Naive thymus-derived CD4-positive, alpha-beta T cell (primary cell): Measurements from ENCODE around the gene BIN2. TPM values are rescaled to one million over a fixed set of nuclear protein-coding genes. Genes with fewer than 3 reads are reported as not detected.

ENCODE experiments used
- ATAC-seq: fragments of 150-1000 bp; cut with Tn5 transposase; 2 replicates; pipeline ENCODE4 v1.10.0; 2021; ENCODE audit warnings: mild to moderate bottlenecking, moderate library complexity
- CTCF ChIA-PET: fragments of 350-600 bp; sonication (Branson Sonifier 250); formaldehyde crosslinking; loops from one replicate; lab custom pipeline; 2021; ENCODE audit warnings: antibody characterized with exemption; lab: Charles Lee
- POLR2A ChIA-PET: fragments of 350-600 bp; sonication (Branson Sonifier 250); formaldehyde crosslinking; loops from one replicate; lab custom pipeline; 2021; ENCODE audit warnings: antibody characterized with exemption, inconsistent platforms; lab: Charles Lee
- DNase-seq, 9 donors: peaks; one replicate each; pipeline versions ENCODE4 v3.0.0 to v3.0.0-alpha.2; 2020 to 2022; ENCODE audit warnings: mixed read lengths in 1 of 9
- H3K27ac ChIP-seq: one replicate; pipeline ENCODE4 v1.7.0; 2013; ENCODE audit warnings: mild to moderate bottlenecking, low read depth, low read length, moderate library complexity
- H3K27me3 ChIP-seq, 2 donors: one replicate each; pipeline ENCODE4 v1.7.0; 2013; ENCODE audit warnings: low read length in 2 of 2, mild to moderate bottlenecking in 2 of 2, moderate library complexity in 2 of 2; ENCODE audit not compliant: control insufficient read depth in 2 of 2, insufficient read depth in 2 of 2
- H3K36me3 ChIP-seq, 3 experiments: 1 replicate in 2 of 3; 2 replicates in 1 of 3; pipeline ENCODE4 v1.7.0; 2013; ENCODE audit warnings: low read length in 3 of 3, mild to moderate bottlenecking in 3 of 3, moderate library complexity in 1 of 3; ENCODE audit not compliant: insufficient read depth in 3 of 3, control insufficient read depth in 2 of 3
- H3K4me1 ChIP-seq, 2 donors: one replicate each; pipeline ENCODE4 v1.7.0; 2013; ENCODE audit warnings: low read length in 2 of 2, mild to moderate bottlenecking in 2 of 2, moderate library complexity in 1 of 2; ENCODE audit not compliant: control insufficient read depth in 2 of 2, insufficient read depth in 2 of 2
- H3K4me3 ChIP-seq: 2 replicates; pipeline ENCODE4 v1.7.0; 2013; ENCODE audit warnings: mild to moderate bottlenecking, low read length
- H3K9me3 ChIP-seq, 3 experiments: 1 replicate in 2 of 3; 2 replicates in 1 of 3; pipeline ENCODE4 v1.7.0; 2013; ENCODE audit warnings: low read length in 3 of 3; ENCODE audit not compliant: control insufficient read depth in 2 of 3
- H3K27ac Mint-ChIP-seq, 9 donors: one replicate each; pipeline ENCODE4 v1.8.0; 2020 to 2022; ENCODE audit warnings: mixed read lengths in 9 of 9, mild to moderate bottlenecking in 8 of 9, moderate library complexity in 5 of 9, inconsistent platforms in 2 of 9
- H3K27me3 Mint-ChIP-seq, 5 donors: one replicate each; pipeline ENCODE4 v1.8.0; 2021 to 2022; ENCODE audit warnings: mixed read lengths in 5 of 5, mild to moderate bottlenecking in 1 of 5
- H3K36me3 Mint-ChIP-seq, 5 donors: one replicate each; pipeline ENCODE4 v1.8.0; 2020 to 2022; ENCODE audit warnings: mixed read lengths in 5 of 5, mild to moderate bottlenecking in 3 of 5, inconsistent platforms in 1 of 5
- H3K4me1 Mint-ChIP-seq, 7 donors: one replicate each; pipeline ENCODE4 v1.8.0; 2020 to 2022; ENCODE audit warnings: mixed read lengths in 7 of 7, mild to moderate bottlenecking in 3 of 7, inconsistent platforms in 1 of 7
- H3K4me3 Mint-ChIP-seq, 10 donors: one replicate each; pipeline ENCODE4 v1.8.0; 2020 to 2022; ENCODE audit warnings: mild to moderate bottlenecking in 10 of 10, mixed read lengths in 10 of 10, moderate library complexity in 6 of 10, inconsistent platforms in 2 of 10
- H3K9me3 Mint-ChIP-seq, 11 donors: one replicate each; pipeline ENCODE4 v1.8.0; 2020 to 2022; ENCODE audit warnings: mixed read lengths in 11 of 11, mild to moderate bottlenecking in 4 of 11, inconsistent platforms in 1 of 11, moderate library complexity in 1 of 11
- intact Hi-C, 2 donors: fragments of 100-400 bp; cut with micrococcal nuclease; formaldehyde crosslinking; loops; one replicate each; pipeline ENCODE4 v1.15.1; 2023
- polyA plus RNA-seq, 2 donors: library from polyadenylated mRNA; unstranded; fragments of 300-500 nt; fragmentation: Illumina TruSeq; gene quantifications; one replicate each; pipeline ENCODE4 v1.2.3, GENCODE V29; 2021
- total RNA-seq, 6 experiments: library from RNA in 5 of 6; stranded (reverse) in 5 of 6; gene quantifications; 1 replicate in 5 of 6; 2 replicates in 1 of 6; pipeline ENCODE4 v1.2.3 and lab custom pipeline; 2021 to 2026

The BIN2 gene
- total and polyA plus RNA-seq, 7 experiments from 2014 or later, result 159 to 290 (median 249) TPM

DNA sequence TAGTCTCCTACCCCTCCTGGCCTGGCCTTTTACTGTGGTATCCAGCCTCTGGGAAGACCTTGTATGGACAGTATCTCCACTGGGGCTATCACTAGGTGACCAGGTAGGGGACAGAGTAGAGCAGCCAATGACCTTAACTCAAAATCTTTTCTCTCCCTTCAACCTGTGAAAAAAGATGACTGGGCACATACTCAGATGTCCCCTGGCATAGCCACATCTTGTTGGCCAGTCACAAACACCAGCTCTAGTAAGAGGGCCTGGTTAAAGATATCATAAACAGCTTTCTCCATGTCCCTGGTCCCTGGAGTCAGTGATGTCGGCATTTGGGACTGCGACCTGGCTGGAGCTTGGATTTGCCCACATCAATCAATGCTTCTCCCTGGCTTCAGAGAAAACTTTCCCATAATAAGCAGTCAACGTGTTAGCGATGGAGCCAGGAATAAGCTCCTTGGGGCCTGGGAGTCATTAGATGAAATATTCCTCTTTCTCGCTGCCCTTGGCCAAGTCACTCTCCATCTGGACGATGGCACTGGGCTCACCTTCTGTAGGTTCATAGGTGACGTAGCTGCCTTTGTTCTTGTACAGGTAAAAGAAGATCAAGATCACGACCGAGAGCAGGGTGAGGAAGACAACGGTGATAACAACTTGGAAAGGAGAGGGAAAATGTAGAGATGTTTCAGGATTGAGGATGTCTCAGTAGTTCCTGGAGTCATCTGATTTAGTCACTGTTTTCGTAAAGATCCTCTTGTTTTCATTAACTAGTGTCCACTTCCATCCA is 78.3 kb downstream of the BIN2 start:
- H3K27me3 ChIP-seq, result no peaks in the 10 kb centered on the region
- intact Hi-C loops, result no loop called here
- H3K4me1 Mint-ChIP-seq, result peaks cover 48 to 87% (median 70%) of the 10 kb centered on the region in 7 donors
- H3K36me3 Mint-ChIP-seq, result peaks cover 7 to 31% (median 21%) of the 10 kb centered on the region in 5 donors
- DNase-seq (peak in 1 of 9 donors; percentile 31), ATAC-seq (no peak)
- H3K27ac ChIP-seq, result peak overlapping the region; percentile 66
- peaks cover 35 to 51% of the 10 kb centered on the region in 2 donors for H3K4me1 ChIP-seq
- ChIA-PET CTCF (interaction anchor here (1.6 kb wide), 1 partner anchor 95 kb away, joined by 5 read pairs; no protein-coding TSS in a partner anchor), POLR2A (interaction anchor here (0.6 to 3.2 kb wide), 2 partner anchors 23 to 27 kb away, joined by 3 to 17 read pairs; partner anchors contain the start of gene POU6F1)
- H3K9me3 Mint-ChIP-seq, result peaks cover 0 to 3% (median 0%) of the 10 kb centered on the region in 11 donors
- H3K4me3 ChIP-seq, result no peak overlapping the region
- H3K27ac Mint-ChIP-seq, result peak overlapping the region; percentile 83 to 95 (median 92)
- H3K9me3 ChIP-seq, result no peaks in the 10 kb centered on the region
- peak overlapping the region; percentile 22 to 72 (median 57) for H3K4me3 Mint-ChIP-seq
- no peaks in the 10 kb centered on the region for H3K27me3 Mint-ChIP-seq
- peaks cover 8 to 29% (median 19%) of the 10 kb centered on the region in 3 experiments for H3K36me3 ChIP-seq

DNA sequence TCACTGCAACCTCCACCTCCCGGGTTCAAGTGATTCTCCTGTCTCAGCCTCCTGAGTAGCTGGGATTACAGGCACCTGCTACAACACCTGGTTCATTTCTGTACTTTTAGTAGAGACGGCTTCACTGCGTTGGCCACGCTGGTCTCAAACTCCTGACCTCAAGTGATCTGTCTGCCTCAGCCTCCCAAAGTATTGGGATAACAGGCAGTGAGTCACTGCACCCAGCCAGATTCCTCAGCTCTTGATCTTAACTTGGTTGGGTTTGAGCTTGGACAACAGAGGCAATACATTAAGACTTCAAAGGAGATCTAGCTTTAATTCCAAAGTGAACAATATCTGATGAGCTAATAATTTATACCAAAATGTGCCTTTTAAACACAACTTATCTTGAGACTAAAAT is 79.7 kb downstream of the BIN2 start:
- intact Hi-C loops, result no loop called here
- Histone ChIP-seq H3K27me3 (no peaks in the 10 kb centered on the region), H3K4me3 (no peak overlapping the region), H3K27ac (peak overlapping the region; percentile 43), H3K36me3 (peaks cover 14 to 38% (median 25%) of the 10 kb centered on the region in 3 experiments), H3K4me1 (peaks cover 46 to 60% of the 10 kb centered on the region in 2 donors), H3K9me3 (no peaks in the 10 kb centered on the region)
- ATAC-seq, result no peak
- peaks cover 57 to 89% (median 77%) of the 10 kb centered on the region in 7 donors for H3K4me1 Mint-ChIP-seq
- peaks cover 11 to 36% (median 27%) of the 10 kb centered on the region in 5 donors for H3K36me3 Mint-ChIP-seq
- CTCF ChIA-PET, result interaction anchor here (0.6 to 1.6 kb wide), 3 partner anchors 96 to 728 kb away, joined by 3 to 5 read pairs (median 4); no protein-coding TSS in a partner anchor
- POLR2A ChIA-PET, result interaction anchor here (0.6 to 1.5 kb wide), 4 partner anchors 26 to 218 kb away, joined by 3 to 8 read pairs (median 4); partner anchors contain the start of genes POU6F1 and SLC11A2
- H3K27ac Mint-ChIP-seq, result peak overlapping the region; percentile 17 to 92 (median 48)
- peak overlapping the region in 2 of 10 donors; percentile 22 to 23 for H3K4me3 Mint-ChIP-seq
- no peaks in the 10 kb centered on the region for H3K27me3 Mint-ChIP-seq
- DNase-seq, result no peak
- peaks cover 0 to 4% (median 0%) of the 10 kb centered on the region in 11 donors for H3K9me3 Mint-ChIP-seq

DNA sequence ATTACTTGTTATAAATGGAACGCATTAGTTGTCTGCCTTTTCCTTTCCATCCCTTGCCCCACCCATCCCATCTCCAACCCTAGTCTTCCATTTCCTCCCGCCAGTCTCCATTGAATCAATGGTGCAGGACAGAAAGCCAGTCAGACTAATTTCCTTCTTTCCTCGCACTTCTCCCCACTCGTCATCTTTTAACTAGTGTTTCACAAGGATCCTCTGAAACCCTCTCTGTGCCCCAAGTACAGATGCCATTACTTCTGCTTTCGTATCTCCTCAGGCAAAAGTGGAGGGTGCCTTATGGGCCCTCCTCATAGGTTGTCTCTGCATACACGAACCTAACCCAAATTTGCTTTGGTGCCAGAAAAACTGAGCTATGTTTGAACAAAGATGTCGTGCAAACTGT is 81.1 kb downstream of the BIN2 start:
- ChIA-PET POLR2A (interaction anchor here (0.6 to 3.4 kb wide), 9 partner anchors 10 to 211 kb away, joined by 3 to 9 read pairs (median 3); partner anchors contain the start of gene POU6F1), CTCF (interaction anchor here (1.2 kb wide), 1 partner anchor 98 kb away, joined by 4 read pairs; no protein-coding TSS in a partner anchor)
- no peak for ATAC-seq
- Mint-ChIP-seq H3K27me3 (peaks cover 0 to 3% (median 0%) of the 10 kb centered on the region in 5 donors), H3K27ac (peak overlapping the region; percentile 23 to 99 (median 54)), H3K4me1 (peaks cover 56 to 83% (median 73%) of the 10 kb centered on the region in 7 donors), H3K9me3 (peaks cover 0 to 4% (median 0%) of the 10 kb centered on the region in 11 donors), H3K36me3 (peaks cover 11 to 38% (median 34%) of the 10 kb centered on the region in 5 donors), H3K4me3 (peak overlapping the region; percentile 2 to 97 (median 34))
- Histone ChIP-seq H3K36me3 (peaks cover 14 to 44% (median 25%) of the 10 kb centered on the region in 3 experiments), H3K4me3 (no peak overlapping the region), H3K27me3 (no peaks in the 10 kb centered on the region), H3K27ac (peak overlapping the region; percentile 25), H3K4me1 (peaks cover 43 to 52% of the 10 kb centered on the region in 2 donors), H3K9me3 (no peaks in the 10 kb centered on the region)
- no peak for DNase-seq
- intact Hi-C loops, result no loop called here

- ChIA-PET POLR2A (interaction anchor here (0.9 to 7.4 kb wide), 7 partner anchors 9 to 99 kb away, joined by 3 to 128 read pairs (median 5); partner anchors contain the start of gene POU6F1), CTCF (interaction anchor here (1.0 to 2.8 kb wide), 3 partner anchors 21 to 99 kb away, joined by 3 to 14 read pairs (median 4); no protein-coding TSS in a partner anchor)
- H3K27me3 ChIP-seq, result no peaks in the 10 kb centered on the region
- no peak for ATAC-seq
- Mint-ChIP-seq H3K4me3 (peak overlapping the region; percentile 26 to 97 (median 51)), H3K36me3 (peaks cover 11 to 38% (median 34%) of the 10 kb centered on the region in 5 donors), H3K4me1 (peaks cover 52 to 77% (median 68%) of the 10 kb centered on the region in 7 donors), H3K27ac (peak overlapping the region; percentile 23 to 99 (median 65)), H3K27me3 (peaks cover 0 to 3% (median 0%) of the 10 kb centered on the region in 5 donors), H3K9me3 (peaks cover 0 to 4% (median 0%) of the 10 kb centered on the region in 11 donors)
- DNase-seq, result no peak
- no peaks in the 10 kb centered on the region for H3K9me3 ChIP-seq
- intact Hi-C loops, result no loop called here
- peaks cover 14 to 44% (median 25%) of the 10 kb centered on the region in 3 experiments for H3K36me3 ChIP-seq
- peaks cover 36 to 45% of the 10 kb centered on the region in 2 donors for H3K4me1 ChIP-seq
- no peak overlapping the region for H3K4me3 ChIP-seq
- peak overlapping the region; percentile 25 for H3K27ac ChIP-seq
Measured at GRCh38 chr12:51242120-51242519, 81.9 kb downstream of the BIN2 start.

GRCh38 chr12:51240971-51241370 is 83.0 kb downstream of the BIN2 start:
- Histone ChIP-seq H3K27me3 (no peaks in the 10 kb centered on the region), H3K4me1 (peaks cover 24 to 33% of the 10 kb centered on the region in 2 donors), H3K4me3 (no peak overlapping the region), H3K9me3 (no peaks in the 10 kb centered on the region), H3K27ac (peak overlapping the region; percentile 100), H3K36me3 (peaks cover 14 to 44% (median 25%) of the 10 kb centered on the region in 3 experiments)
- peaks cover 11 to 35% (median 34%) of the 10 kb centered on the region in 5 donors for H3K36me3 Mint-ChIP-seq
- ChIA-PET POLR2A (interaction anchor here (0.5 to 7.4 kb wide), 14 partner anchors 8 to 232 kb away, joined by 3 to 128 read pairs (median 4); partner anchors contain the start of genes BIN2, POU6F1 and SLC11A2), CTCF (interaction anchor here (0.6 to 2.8 kb wide), 5 partner anchors 8 to 1970 kb away, joined by 3 to 14 read pairs (median 5); partner anchors contain the start of gene POU6F1)
- DNase-seq (no peak), ATAC-seq (no peak)
- peaks cover 0 to 3% (median 0%) of the 10 kb centered on the region in 5 donors for H3K27me3 Mint-ChIP-seq
- peaks cover 0 to 3% (median 0%) of the 10 kb centered on the region in 11 donors for H3K9me3 Mint-ChIP-seq
- peaks cover 41 to 70% (median 56%) of the 10 kb centered on the region in 7 donors for H3K4me1 Mint-ChIP-seq
- peak overlapping the region; percentile 49 to 98 (median 97) for H3K4me3 Mint-ChIP-seq
- intact Hi-C loops, result no loop called here
- peak overlapping the region in 8 of 9 donors; percentile 62 to 100 (median 98) for H3K27ac Mint-ChIP-seq
